H4 (cell line): ENCODE measurements around the gene TENT5A. TPM values are rescaled to one million over a fixed set of nuclear protein-coding genes. Genes with fewer than 3 reads are reported as not detected.

Experiments used
- DNase-seq: peaks from one replicate; pipeline ENCODE4 v3.0.0-alpha.2; 2015; ENCODE audit warnings: low spot score
- total RNA-seq: library from RNA; depleted of rRNA; stranded (reverse); fragments of >200 nt; shearing (Covaris generic); gene quantifications from 2 replicates; pipeline ENCODE4 v1.2.3, GENCODE V29; 2014

Gene TENT5A
- total RNA-seq, 1 experiment from 2014 or later, result 19.3 TPM

- no peak for DNase-seq
Measured at GRCh38 chr6:81713205-81713604, 39.3 kb downstream of the TENT5A start.

- no peak for DNase-seq
Measured at GRCh38 chr6:81708113-81708699, 44.3 kb downstream of the TENT5A start.

DNA sequence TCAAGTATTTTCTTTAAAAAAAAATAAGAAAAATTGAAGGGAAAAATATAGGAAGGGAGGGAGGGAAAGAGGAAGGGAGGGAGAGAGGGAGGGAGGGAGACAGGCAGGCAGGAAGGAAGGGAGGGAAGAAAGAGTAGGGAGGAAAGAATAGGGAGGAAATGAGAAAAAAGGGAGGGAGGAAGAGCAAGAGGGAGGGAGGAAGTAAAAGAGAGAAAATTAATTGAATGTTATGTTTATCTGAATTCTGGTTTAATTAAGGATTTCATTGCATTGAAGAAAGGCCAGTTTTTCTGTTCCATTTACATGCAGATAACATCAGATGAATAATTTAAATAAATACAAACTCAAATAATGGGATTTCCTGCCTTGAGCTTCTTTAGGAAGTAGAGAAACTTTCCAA, 47.8 kb downstream of the TENT5A start:
- DNase-seq, result no peak

DNA sequence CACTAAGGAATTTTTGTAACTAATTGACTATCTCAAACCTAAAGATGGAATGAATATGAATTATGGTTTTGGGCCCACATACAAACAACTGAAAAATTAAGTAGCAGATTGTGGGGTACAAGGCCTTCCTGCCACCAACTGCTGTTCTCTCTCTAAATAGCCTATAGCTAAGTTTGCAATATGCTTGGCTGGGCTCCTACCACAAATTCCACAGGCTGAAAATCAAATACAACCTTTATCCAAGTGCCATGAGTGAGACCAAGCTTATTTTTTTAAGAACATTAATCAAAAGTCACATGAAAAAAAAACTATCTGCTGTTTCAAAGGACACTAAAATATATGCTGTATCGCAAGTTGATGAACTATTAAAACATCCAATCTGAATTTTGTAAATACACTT, 52.1 kb downstream of the TENT5A start:
- no peak for DNase-seq

DNA sequence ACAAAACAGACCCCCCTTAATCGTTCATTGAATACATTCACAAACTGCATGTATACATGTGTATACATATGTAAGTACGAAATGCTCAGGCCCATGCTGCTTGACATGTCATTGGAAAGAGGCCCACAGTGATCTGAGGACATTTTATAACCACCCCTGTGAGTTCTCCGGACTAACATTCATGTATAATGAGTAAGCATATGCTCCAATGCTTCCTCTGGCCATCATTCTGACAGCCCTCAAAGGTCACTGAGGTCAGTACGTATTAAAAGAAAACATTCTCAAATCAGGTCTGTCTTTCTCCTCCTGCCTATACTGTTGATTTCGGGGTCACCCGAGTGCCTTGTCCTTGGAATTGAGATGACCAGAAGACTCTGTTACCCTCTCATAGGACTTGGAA, 54.9 kb downstream of the TENT5A start:
- no peak for DNase-seq

- DNase-seq, result peak; percentile 3
Measured at GRCh38 chr6:81696524-81696923, 56.0 kb downstream of the TENT5A start.
